Smooth muscle cell of bladder (primary cell): ENCODE measurements around the gene WASF1. TPM values are rescaled to one million over a fixed set of nuclear protein-coding genes. Genes with fewer than 3 reads are reported as not detected.

Experiments used
- total RNA-seq: library from RNA; depleted of rRNA; stranded (reverse); fragments of >200 nt; gene quantifications from 2 replicates; pipeline ENCODE4 v1.2.3, GENCODE V29; 2014

Gene WASF1
- 5.8 and 6.5 TPM in 2 replicates for total RNA-seq

DNA sequence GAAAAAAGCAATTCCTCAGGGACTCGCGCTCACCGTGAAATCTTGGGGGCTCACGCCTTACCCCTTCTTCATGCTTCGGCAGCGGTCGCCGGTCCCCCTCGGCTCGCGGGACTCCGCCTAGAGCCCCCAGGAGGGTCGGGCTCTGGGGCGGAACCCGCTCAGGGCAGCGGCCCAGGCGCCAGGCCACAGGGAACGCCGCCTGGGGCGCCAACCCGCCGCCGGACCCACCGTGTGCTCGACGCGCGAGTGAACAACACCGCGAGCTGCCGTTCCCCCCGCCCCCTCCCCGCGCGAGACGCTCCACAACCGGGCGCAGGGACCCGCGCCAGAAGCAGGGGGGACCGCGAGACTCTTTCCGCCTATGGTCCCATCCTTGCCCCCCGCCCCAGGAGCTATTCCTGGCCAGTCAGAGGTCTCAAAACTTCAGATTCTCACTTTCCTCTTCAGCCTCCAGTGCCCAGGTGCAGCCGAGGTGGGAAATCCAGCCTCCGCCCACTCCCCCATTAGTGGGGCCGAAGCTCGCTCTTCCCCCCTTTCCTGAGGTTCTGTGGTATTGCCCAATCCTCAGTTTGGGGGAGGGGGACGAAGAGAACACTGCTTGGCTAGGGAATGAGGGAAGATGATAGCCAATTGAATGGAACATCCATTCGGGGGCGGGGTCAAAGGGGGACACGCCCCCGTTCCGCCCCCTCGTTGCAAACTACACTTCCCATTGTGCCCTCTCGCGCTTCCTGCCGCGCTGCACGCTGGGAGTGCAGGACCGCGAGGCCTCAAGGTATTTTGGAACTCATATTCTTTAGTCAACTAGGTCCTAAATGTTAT lies at the start of gene WASF1:
WASF1 (minus strand) TSS at position 265 of the 822 bp plus-strand sequence. CDS start 52,069 bp downstream, outside the sequence.

DNA sequence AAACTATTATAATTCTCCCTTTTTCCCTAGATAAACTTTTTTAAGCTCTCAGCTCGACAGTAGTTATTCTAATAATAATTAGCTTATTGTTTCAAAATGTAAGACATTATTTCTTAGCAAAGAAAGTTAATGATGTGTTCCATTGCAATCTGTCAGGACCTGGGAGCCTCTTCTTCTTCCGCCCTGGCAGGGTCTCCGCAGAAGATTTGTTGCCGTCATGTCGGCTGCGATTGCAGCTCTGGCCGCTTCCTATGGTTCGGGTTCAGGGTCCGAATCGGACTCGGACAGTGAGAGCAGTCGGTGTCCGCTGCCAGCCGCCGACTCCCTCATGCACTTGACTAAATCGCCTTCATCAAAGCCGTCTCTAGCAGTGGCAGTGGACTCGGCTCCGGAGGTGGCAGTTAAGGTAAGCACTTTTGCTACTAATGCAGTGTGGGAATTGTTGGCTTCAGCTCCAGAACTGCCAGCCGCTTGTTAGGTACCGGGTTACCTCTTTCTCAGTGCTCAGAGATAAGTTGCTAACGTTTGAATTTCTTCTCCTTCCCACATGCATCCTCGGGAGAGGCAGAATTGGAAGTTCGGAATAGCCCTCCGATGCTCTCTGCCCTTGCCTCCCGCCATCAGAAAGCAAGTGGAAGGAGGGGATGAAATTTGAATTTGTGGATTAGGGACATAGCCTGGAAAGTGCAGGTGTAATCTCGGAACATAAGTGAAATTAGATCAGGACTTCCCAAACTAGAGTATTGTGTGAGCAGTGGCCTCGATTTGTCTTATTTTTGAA lies 948 bp upstream of the WASF1 start, which contains the start of gene CDC40:
CDC40 (plus strand) TSS at position 200 of the 781 bp plus-strand sequence; CDS start at position 218, 18 bp downstream.

Other genes starting within 250 kb of the WASF1 start
- not detected in 2 replicates for gene GPR6, start 201.4 kb downstream of the WASF1 start, total RNA-seq
- 18.2 and 22.2 TPM in 2 replicates for gene CDC40, start 757 bp upstream of the WASF1 start, total RNA-seq
- 0.43 and 1.2 TPM in 2 replicates for gene METTL24, start 178.7 kb upstream of the WASF1 start, total RNA-seq
- 1.2 and 1.3 TPM in 2 replicates for gene DDO, start 235.9 kb upstream of the WASF1 start, total RNA-seq